ENCODE results near the gene UBN2. TPM values are rescaled to one million over a fixed set of nuclear protein-coding genes. Genes with fewer than 3 reads are reported as not detected.

Gene UBN2
- total RNA-seq, 1 donor from 2014 or later, result 31.7 TPM

GRCh38 chr7:139186146-139186545 lies 44.9 kb upstream of the UBN2 start:
- H3K4me1 Mint-ChIP-seq (ENCODE audit: unreplicated experiment), result no peaks in the 10 kb centered on the region
- no peak for DNase-seq (ENCODE audit: extremely low spot score, unreplicated experiment)
- no peaks in the 10 kb centered on the region for H3K9me3 Mint-ChIP-seq
- no peak for TF ChIP-seq CTCF (conservative IDR thresholded peaks at IDR 0.05)
- H3K36me3 Mint-ChIP-seq, result peaks cover 20% of the 10 kb centered on the region
- no peak overlapping the region for H3K4me3 Mint-ChIP-seq
- no peaks in the 10 kb centered on the region for H3K27me3 Mint-ChIP-seq
- H3K27ac Mint-ChIP-seq, result no peak overlapping the region

- TF ChIP-seq CTCF (conservative IDR thresholded peaks at IDR 0.05), result no peak
- H3K27me3 Mint-ChIP-seq, result no peaks in the 10 kb centered on the region
- peaks cover under 1% of the 10 kb centered on the region for H3K9me3 Mint-ChIP-seq
- no peak for DNase-seq (ENCODE audit: extremely low spot score, unreplicated experiment)
- H3K27ac Mint-ChIP-seq, result no peak overlapping the region
- peaks cover 8% of the 10 kb centered on the region for H3K36me3 Mint-ChIP-seq
- no peak overlapping the region for H3K4me3 Mint-ChIP-seq
- no peaks in the 10 kb centered on the region for H3K4me1 Mint-ChIP-seq (ENCODE audit: unreplicated experiment)
Measured at GRCh38 chr7:139189357-139189756, 41.7 kb upstream of the UBN2 start.

- Mint-ChIP-seq H3K36me3 (peaks cover 9% of the 10 kb centered on the region), H3K27me3 (no peaks in the 10 kb centered on the region), H3K27ac (no peak overlapping the region), H3K4me3 (no peak overlapping the region), H3K9me3 (peaks cover 5% of the 10 kb centered on the region), H3K4me1 (ENCODE audit: unreplicated experiment) (no peaks in the 10 kb centered on the region)
- no peak for DNase-seq (ENCODE audit: extremely low spot score, unreplicated experiment)
- TF ChIP-seq CTCF (conservative IDR thresholded peaks at IDR 0.05), result no peak
Measured at GRCh38 chr7:139192014-139192706, 38.9 kb upstream of the UBN2 start.

- peaks cover 6% of the 10 kb centered on the region for H3K36me3 Mint-ChIP-seq
- no peak for TF ChIP-seq CTCF (conservative IDR thresholded peaks at IDR 0.05)
- peaks cover 9% of the 10 kb centered on the region for H3K9me3 Mint-ChIP-seq
- H3K27ac Mint-ChIP-seq, result no peak overlapping the region
- no peaks in the 10 kb centered on the region for H3K4me1 Mint-ChIP-seq (ENCODE audit: unreplicated experiment)
- no peak overlapping the region for H3K4me3 Mint-ChIP-seq
- H3K27me3 Mint-ChIP-seq, result no peaks in the 10 kb centered on the region
- no peak for DNase-seq (ENCODE audit: extremely low spot score, unreplicated experiment)
Measured at GRCh38 chr7:139200382-139200781, 30.7 kb upstream of the UBN2 start.

GRCh38 chr7:139203992-139204391 lies 27.0 kb upstream of the UBN2 start:
- TF ChIP-seq CTCF (conservative IDR thresholded peaks at IDR 0.05), result no peak
- peaks cover 21% of the 10 kb centered on the region for H3K9me3 Mint-ChIP-seq
- peaks cover 3% of the 10 kb centered on the region for H3K27me3 Mint-ChIP-seq
- no peaks in the 10 kb centered on the region for H3K4me1 Mint-ChIP-seq (ENCODE audit: unreplicated experiment)
- DNase-seq (ENCODE audit: extremely low spot score, unreplicated experiment), result no peak
- H3K4me3 Mint-ChIP-seq, result no peak overlapping the region
- peaks cover 7% of the 10 kb centered on the region for H3K36me3 Mint-ChIP-seq
- no peak overlapping the region for H3K27ac Mint-ChIP-seq

Data from type B pancreatic cell (in vitro differentiated cells).